HG03571 (cell line): Measurements from ENCODE around the gene PAXIP1.

ENCODE experiments used
- ATAC-seq: cut with Tn5 transposase; IDR thresholded peaks from one replicate; pipeline ENCODE4 v1.9.1; 2021; ENCODE audit not compliant: unreplicated experiment

Gene PAXIP1

GRCh38 chr7:154914308-154914995 is 88.5 kb downstream of the PAXIP1 start:
- no peak for ATAC-seq

GRCh38 chr7:154913638-154914307 is 89.2 kb downstream of the PAXIP1 start:
- ATAC-seq, result peak; percentile 94

- no peak for ATAC-seq
Observed at GRCh38 chr7:154912871-154913637, 89.9 kb downstream of the PAXIP1 start.

GRCh38 chr7:154911862-154912455 is 91.0 kb downstream of the PAXIP1 start:
- ATAC-seq, result no peak

GRCh38 chr7:154911411-154911810 is 91.5 kb downstream of the PAXIP1 start:
- no peak for ATAC-seq

GRCh38 chr7:154910977-154911376 is 91.9 kb downstream of the PAXIP1 start:
- no peak for ATAC-seq

- no peak for ATAC-seq
Observed at GRCh38 chr7:154910125-154910524, 92.8 kb downstream of the PAXIP1 start.

- no peak for ATAC-seq
Observed at GRCh38 chr7:154909241-154910105, 93.5 kb downstream of the PAXIP1 start.

- ATAC-seq, result no peak
Observed at GRCh38 chr7:154907651-154908620, 95.0 kb downstream of the PAXIP1 start.

- no peak for ATAC-seq
Observed at GRCh38 chr7:154906736-154907355, 96.1 kb downstream of the PAXIP1 start.

GRCh38 chr7:154906201-154906600 is 96.7 kb downstream of the PAXIP1 start:
- no peak for ATAC-seq

GRCh38 chr7:154905615-154906014 is 97.3 kb downstream of the PAXIP1 start:
- ATAC-seq, result no peak

GRCh38 chr7:154905146-154905545 is 97.8 kb downstream of the PAXIP1 start:
- no peak for ATAC-seq

GRCh38 chr7:154903083-154903731 is 99.7 kb downstream of the PAXIP1 start:
- no peak for ATAC-seq

GRCh38 chr7:154902600-154903082 is 100.3 kb downstream of the PAXIP1 start:
- no peak for ATAC-seq

GRCh38 chr7:154899862-154900261 is 103.1 kb downstream of the PAXIP1 start:
- no peak for ATAC-seq

- no peak for ATAC-seq
Observed at GRCh38 chr7:154898973-154899855, 103.7 kb downstream of the PAXIP1 start.
